ENCODE results near the gene GOSR1. TPM values are rescaled to one million over a fixed set of nuclear protein-coding genes. Genes with fewer than 3 reads are reported as not detected.
"Not testable (repeated sequence)": the region's sequence is repeated elsewhere in the genome, so short reads cannot be mapped to it uniquely, and the experiment has no call there.

The GOSR1 gene
- total RNA-seq, 1 donor from 2014 or later, result 61.5 TPM

DNA sequence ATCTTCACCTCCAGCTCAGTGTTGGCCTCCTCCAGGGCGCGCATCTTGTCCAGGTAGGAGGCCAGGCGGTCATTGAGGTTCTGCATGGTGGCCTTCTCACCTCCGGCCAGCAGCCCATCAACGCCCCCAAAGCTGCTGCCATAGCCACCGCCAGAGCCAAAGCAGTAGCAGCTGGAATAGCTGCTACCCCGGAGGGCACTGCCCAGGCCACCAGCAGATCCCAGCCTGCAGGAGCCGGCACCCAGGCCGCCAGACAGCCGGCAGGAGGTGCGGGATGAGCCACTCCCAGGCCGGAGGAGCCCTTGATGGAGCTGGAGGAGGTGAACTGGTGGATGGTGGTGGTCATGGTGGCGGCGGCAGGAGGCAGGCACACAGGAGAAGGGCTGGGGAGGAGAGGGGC lies 94.2 kb downstream of the GOSR1 start:
- H3K27ac Mint-ChIP-seq; DNase-seq (ENCODE audit: low spot score); H3K4me3 Mint-ChIP-seq; H3K4me1 Mint-ChIP-seq (ENCODE audit: low read depth); H3K9me3 Mint-ChIP-seq; intact Hi-C loops (cut with micrococcal nuclease); H3K27me3 Mint-ChIP-seq (ENCODE audit: insufficient read depth); H3K36me3 Mint-ChIP-seq (ENCODE audit: low read depth): not testable (repeated sequence)

GRCh38 chr17:30571921-30572320 lies 94.7 kb downstream of the GOSR1 start:
- no peak overlapping the region for H3K27ac Mint-ChIP-seq
- intact Hi-C loops (cut with micrococcal nuclease), result no loop called here
- no peaks in the 10 kb centered on the region for H3K27me3 Mint-ChIP-seq (ENCODE audit: insufficient read depth)
- no peak for DNase-seq (ENCODE audit: low spot score)
- no peaks in the 10 kb centered on the region for H3K36me3 Mint-ChIP-seq (ENCODE audit: low read depth)
- no peaks in the 10 kb centered on the region for H3K9me3 Mint-ChIP-seq
- no peak overlapping the region for H3K4me3 Mint-ChIP-seq
- no peaks in the 10 kb centered on the region for H3K4me1 Mint-ChIP-seq (ENCODE audit: low read depth)

- H3K27ac Mint-ChIP-seq; DNase-seq (ENCODE audit: low spot score); H3K27me3 Mint-ChIP-seq (ENCODE audit: insufficient read depth); intact Hi-C loops (cut with micrococcal nuclease); H3K36me3 Mint-ChIP-seq (ENCODE audit: low read depth); H3K4me1 Mint-ChIP-seq (ENCODE audit: low read depth); H3K4me3 Mint-ChIP-seq; H3K9me3 Mint-ChIP-seq: not testable (repeated sequence)
Observed at GRCh38 chr17:30572651-30573554, 95.7 kb downstream of the GOSR1 start.

DNA sequence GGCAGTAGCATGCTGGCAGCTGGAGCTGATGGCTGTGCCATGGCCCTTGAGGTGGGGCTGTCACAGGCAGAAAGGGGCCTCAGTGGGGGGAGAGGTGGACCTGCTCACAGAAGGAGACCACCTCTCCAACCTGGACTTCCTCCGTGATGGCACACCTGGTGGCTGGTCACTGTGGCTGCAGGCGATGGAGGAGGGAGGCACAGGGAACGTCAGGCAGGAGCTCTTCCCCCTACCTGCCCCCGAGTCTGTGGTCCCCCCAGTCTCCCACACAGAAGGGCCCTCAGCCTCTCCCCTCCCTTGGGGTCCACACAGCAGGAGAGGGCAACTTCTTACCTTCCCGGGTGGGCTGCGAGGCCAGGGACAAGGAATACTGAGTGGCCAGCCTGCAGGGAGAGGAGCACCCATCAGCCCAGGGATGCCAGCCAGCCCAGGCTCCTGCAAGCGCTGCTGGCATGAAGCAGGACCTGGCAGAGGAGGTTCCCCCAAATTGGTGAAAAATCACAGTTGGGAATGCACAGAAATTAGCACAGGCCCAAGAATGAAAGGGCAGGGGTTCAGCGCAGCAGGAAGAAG lies 96.5 kb downstream of the GOSR1 start:
- no peaks in the 10 kb centered on the region for H3K4me1 Mint-ChIP-seq (ENCODE audit: low read depth)
- no peaks in the 10 kb centered on the region for H3K36me3 Mint-ChIP-seq (ENCODE audit: low read depth)
- H3K9me3 Mint-ChIP-seq, result no peaks in the 10 kb centered on the region
- intact Hi-C loops (cut with micrococcal nuclease), result no loop called here
- no peak overlapping the region for H3K27ac Mint-ChIP-seq
- no peaks in the 10 kb centered on the region for H3K27me3 Mint-ChIP-seq (ENCODE audit: insufficient read depth)
- DNase-seq (ENCODE audit: low spot score), result no peak
- H3K4me3 Mint-ChIP-seq, result no peak overlapping the region

- H3K27ac Mint-ChIP-seq; intact Hi-C loops (cut with micrococcal nuclease); H3K27me3 Mint-ChIP-seq (ENCODE audit: insufficient read depth); H3K36me3 Mint-ChIP-seq (ENCODE audit: low read depth); H3K9me3 Mint-ChIP-seq; H3K4me3 Mint-ChIP-seq; DNase-seq (ENCODE audit: low spot score); H3K4me1 Mint-ChIP-seq (ENCODE audit: low read depth): not testable (repeated sequence)
Observed at GRCh38 chr17:30574309-30574708, 97.1 kb downstream of the GOSR1 start.

DNA sequence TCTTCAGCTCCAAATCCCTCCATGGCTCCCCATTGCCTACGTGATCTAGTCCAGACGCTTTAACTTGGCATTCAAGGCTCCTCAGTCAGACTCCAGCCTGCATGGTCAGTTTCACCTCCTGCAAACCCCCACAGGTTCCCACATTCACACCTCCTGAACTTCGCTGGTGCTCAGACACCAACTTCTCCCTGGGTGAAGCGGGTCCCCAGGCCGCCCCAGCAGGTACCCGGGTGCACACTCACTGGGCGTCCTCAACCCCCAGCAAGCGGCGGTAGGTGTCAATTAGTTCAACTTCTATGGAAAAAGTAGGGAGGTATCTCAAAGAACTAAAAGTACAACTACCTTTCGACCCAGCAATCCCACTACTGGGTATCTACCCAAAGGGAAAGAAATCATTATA lies 97.6 kb downstream of the GOSR1 start:
- H3K27ac Mint-ChIP-seq; H3K36me3 Mint-ChIP-seq (ENCODE audit: low read depth); H3K4me1 Mint-ChIP-seq (ENCODE audit: low read depth); H3K9me3 Mint-ChIP-seq; DNase-seq (ENCODE audit: low spot score); H3K4me3 Mint-ChIP-seq; intact Hi-C loops (cut with micrococcal nuclease); H3K27me3 Mint-ChIP-seq (ENCODE audit: insufficient read depth): not testable (repeated sequence)

GRCh38 chr17:30575648-30576325 lies 98.6 kb downstream of the GOSR1 start:
- H3K4me1 Mint-ChIP-seq (ENCODE audit: low read depth); H3K4me3 Mint-ChIP-seq; H3K27me3 Mint-ChIP-seq (ENCODE audit: insufficient read depth); H3K9me3 Mint-ChIP-seq; intact Hi-C loops (cut with micrococcal nuclease); H3K36me3 Mint-ChIP-seq (ENCODE audit: low read depth); H3K27ac Mint-ChIP-seq; DNase-seq (ENCODE audit: low spot score): not testable (repeated sequence)

DNA sequence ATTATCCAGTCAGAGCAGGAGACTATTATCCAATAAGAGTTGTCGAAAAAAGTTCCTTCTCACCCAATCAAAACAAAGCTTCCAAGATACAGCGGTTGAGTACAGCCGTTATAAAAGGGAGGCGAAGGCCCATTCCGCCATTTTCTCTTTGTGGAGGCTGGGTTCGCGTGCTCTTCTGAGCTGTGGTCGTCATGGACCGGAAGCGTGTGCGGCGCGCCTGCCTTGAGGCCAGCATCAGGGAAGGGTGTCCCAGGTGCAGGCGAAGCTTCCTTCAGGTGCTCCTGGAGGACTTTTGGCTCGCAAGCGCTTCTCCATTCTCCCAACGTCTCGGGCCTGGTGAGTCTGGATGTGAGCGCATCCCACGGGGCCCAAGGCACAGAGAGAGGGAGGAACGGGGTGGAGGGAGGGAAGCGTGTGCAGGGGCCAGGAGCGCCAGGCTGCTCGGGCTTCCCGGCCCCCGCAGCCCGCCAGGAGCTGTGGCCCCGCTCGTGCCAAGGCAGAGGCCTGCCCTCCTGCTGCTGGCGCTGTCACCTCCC lies 99.2 kb downstream of the GOSR1 start:
- H3K27ac Mint-ChIP-seq, result no peak overlapping the region
- no peak for DNase-seq (ENCODE audit: low spot score)
- no peaks in the 10 kb centered on the region for H3K4me1 Mint-ChIP-seq (ENCODE audit: low read depth)
- H3K9me3 Mint-ChIP-seq, result no peaks in the 10 kb centered on the region
- H3K4me3 Mint-ChIP-seq, result no peak overlapping the region
- intact Hi-C loops (cut with micrococcal nuclease), result no loop called here
- H3K27me3 Mint-ChIP-seq (ENCODE audit: insufficient read depth), result peaks cover 3% of the 10 kb centered on the region
- no peaks in the 10 kb centered on the region for H3K36me3 Mint-ChIP-seq (ENCODE audit: low read depth)

Other genes with a start within 250 kb of the GOSR1 start
- not detected in 2 replicates for gene SLC6A4, start 241.7 kb upstream of the GOSR1 start, total RNA-seq
- gene BLMH, start 185.5 kb upstream of the GOSR1 start, total RNA-seq, result 64.8 and 64.9 TPM in 2 replicates
- gene TMIGD1, start 143.4 kb upstream of the GOSR1 start, total RNA-seq, result not detected in 2 replicates
- gene CPD, start 98.5 kb upstream of the GOSR1 start, total RNA-seq, result 29.7 and 35.3 TPM in 2 replicates